CD4-positive, alpha-beta T cell treated with Interleukin-12 subunit alpha and Interleukin-12 subunit beta, for 1 hour (primary cell): ENCODE results near the gene ASCL3.
"Not testable (repeated sequence)": the region's sequence is repeated elsewhere in the genome, so short reads cannot be mapped to it uniquely, and the experiment has no call there.

Experiments used
- DNase-seq: peaks from one replicate; pipeline ENCODE4 v3.0.0-alpha.2; 2020

ASCL3 gene

GRCh38 chr11:8942518-8943066 is at the start of gene ASCL3:
ASCL3 (minus strand) TSS chr11:8943016; CDS start chr11:8938161, 4,855 bp downstream.
- DNase-seq, result no peak

- DNase-seq, result no peak
These were observed 46.6 kb upstream of the ASCL3 start for GRCh38 chr11:8989453-8989852.

GRCh38 chr11:8988329-8989234 is 45.8 kb upstream of the ASCL3 start:
- DNase-seq, result no peak

- DNase-seq, result no peak
These were observed 44.6 kb upstream of the ASCL3 start for GRCh38 chr11:8987446-8987845.

- DNase-seq, result not testable (repeated sequence)
These were observed 44.0 kb upstream of the ASCL3 start for GRCh38 chr11:8986772-8987171.

GRCh38 chr11:8985462-8985861 is 42.6 kb upstream of the ASCL3 start:
- no peak for DNase-seq

- no peak for DNase-seq
These were observed 40.7 kb upstream of the ASCL3 start for GRCh38 chr11:8983552-8983951.

GRCh38 chr11:8980485-8980884 is 37.7 kb upstream of the ASCL3 start:
- DNase-seq, result no peak

- not testable (repeated sequence) for DNase-seq
These were observed 36.5 kb upstream of the ASCL3 start for GRCh38 chr11:8979365-8979764.

- no peak for DNase-seq
These were observed 30.3 kb upstream of the ASCL3 start for GRCh38 chr11:8973121-8973520.

- DNase-seq, result no peak
These were observed 29.1 kb upstream of the ASCL3 start for GRCh38 chr11:8971924-8972316.

GRCh38 chr11:8971196-8971923 is 28.5 kb upstream of the ASCL3 start:
- DNase-seq, result no peak

GRCh38 chr11:8967184-8967583 is 24.4 kb upstream of the ASCL3 start:
- no peak for DNase-seq

GRCh38 chr11:8964324-8965320 is 21.8 kb upstream of the ASCL3 start, which contains the start of gene TMEM9B:
TMEM9B (minus strand) TSS chr11:8964442; CDS start chr11:8964313, 129 bp downstream.
- peak; percentile 78 for DNase-seq

- DNase-seq, result peak; percentile 78
These were observed 20.9 kb upstream of the ASCL3 start for GRCh38 chr11:8963569-8964323.

GRCh38 chr11:8962841-8963240 is 20.0 kb upstream of the ASCL3 start:
- DNase-seq, result no peak

- no peak for DNase-seq
These were observed 18.6 kb upstream of the ASCL3 start for GRCh38 chr11:8961401-8961800.

- peak; percentile 57 for DNase-seq
These were observed 16.8 kb upstream of the ASCL3 start for GRCh38 chr11:8959546-8960166.

- no peak for DNase-seq
These were observed 14.0 kb upstream of the ASCL3 start for GRCh38 chr11:8956860-8957259.

GRCh38 chr11:8948886-8949285 is 6.1 kb upstream of the ASCL3 start:
- no peak for DNase-seq
